Measurements from ENCODE around the gene LAMC3.

The LAMC3 gene

GRCh38 chr9:131011274-131012022 lies 2.5 kb downstream of the LAMC3 start:
- DNase-seq (ENCODE audit: low read depth in 2 of 3, low spot score in 1 of 3) = no peak

GRCh38 chr9:131012023-131012334 lies 3.0 kb downstream of the LAMC3 start:
- no peak for DNase-seq (ENCODE audit: low read depth in 2 of 3, low spot score in 1 of 3)

GRCh38 chr9:131012396-131012917 lies 3.5 kb downstream of the LAMC3 start:
- DNase-seq (ENCODE audit: low read depth in 2 of 3, low spot score in 1 of 3) = no peak

GRCh38 chr9:131013015-131013755 lies 4.2 kb downstream of the LAMC3 start:
- DNase-seq (ENCODE audit: low read depth in 2 of 3, low spot score in 1 of 3) = no peak

- no peak for DNase-seq (ENCODE audit: low read depth in 2 of 3, low spot score in 1 of 3)
These were observed 5.0 kb downstream of the LAMC3 start for GRCh38 chr9:131013771-131014676.

- DNase-seq (ENCODE audit: low read depth in 2 of 3, low spot score in 1 of 3) = no peak
These were observed 6.1 kb downstream of the LAMC3 start for GRCh38 chr9:131015112-131015511.

- no peak for DNase-seq (ENCODE audit: low read depth in 2 of 3, low spot score in 1 of 3)
These were observed 7.0 kb downstream of the LAMC3 start for GRCh38 chr9:131015876-131016397.

- no peak for DNase-seq (ENCODE audit: low read depth in 2 of 3, low spot score in 1 of 3)
These were observed 8.1 kb downstream of the LAMC3 start for GRCh38 chr9:131017067-131017466.

GRCh38 chr9:131018621-131019020 lies 9.6 kb downstream of the LAMC3 start:
- DNase-seq (ENCODE audit: low read depth in 2 of 3, low spot score in 1 of 3) = no peak

- no peak for DNase-seq (ENCODE audit: low read depth in 2 of 3, low spot score in 1 of 3)
These were observed 10.6 kb downstream of the LAMC3 start for GRCh38 chr9:131019388-131020239.

GRCh38 chr9:131020388-131020787 lies 11.4 kb downstream of the LAMC3 start:
- DNase-seq (ENCODE audit: low read depth in 2 of 3, low spot score in 1 of 3) = no peak

GRCh38 chr9:131020862-131021261 lies 11.9 kb downstream of the LAMC3 start:
- no peak for DNase-seq (ENCODE audit: low read depth in 2 of 3, low spot score in 1 of 3)

GRCh38 chr9:131021785-131022184 lies 12.8 kb downstream of the LAMC3 start:
- no peak for DNase-seq (ENCODE audit: low read depth in 2 of 3, low spot score in 1 of 3)

GRCh38 chr9:131024978-131025868 lies 16.2 kb downstream of the LAMC3 start:
- DNase-seq (ENCODE audit: low read depth in 2 of 3, low spot score in 1 of 3) = no peak

- no peak for DNase-seq (ENCODE audit: low read depth in 2 of 3, low spot score in 1 of 3)
These were observed 17.2 kb downstream of the LAMC3 start for GRCh38 chr9:131025953-131026858.

GRCh38 chr9:131027048-131027871 lies 18.3 kb downstream of the LAMC3 start:
- DNase-seq (ENCODE audit: low read depth in 2 of 3, low spot score in 1 of 3) = no peak

- DNase-seq (ENCODE audit: low read depth in 2 of 3, low spot score in 1 of 3) = no peak
These were observed 18.9 kb downstream of the LAMC3 start for GRCh38 chr9:131027872-131028179.
